GM19043 (cell line): ENCODE measurements around the gene NME7.

ENCODE experiments used
- ATAC-seq: cut with Tn5 transposase; IDR thresholded peaks from one replicate; pipeline ENCODE4 v1.9.1; 2021; ENCODE audit warnings: low read depth; ENCODE audit not compliant: unreplicated experiment

Gene NME7

GRCh38 chr1:169092399-169092798 is 275.2 kb downstream of the NME7 start:
- ATAC-seq = no peak

GRCh38 chr1:169091480-169091941 is 276.1 kb downstream of the NME7 start:
- ATAC-seq = peak; percentile 64

GRCh38 chr1:169090900-169091311 is 276.7 kb downstream of the NME7 start:
- peak; percentile 25 for ATAC-seq

- no peak for ATAC-seq
These were observed 277.2 kb downstream of the NME7 start for GRCh38 chr1:169090308-169090899.

- no peak for ATAC-seq
These were observed 277.8 kb downstream of the NME7 start for GRCh38 chr1:169089776-169090175.

DNA sequence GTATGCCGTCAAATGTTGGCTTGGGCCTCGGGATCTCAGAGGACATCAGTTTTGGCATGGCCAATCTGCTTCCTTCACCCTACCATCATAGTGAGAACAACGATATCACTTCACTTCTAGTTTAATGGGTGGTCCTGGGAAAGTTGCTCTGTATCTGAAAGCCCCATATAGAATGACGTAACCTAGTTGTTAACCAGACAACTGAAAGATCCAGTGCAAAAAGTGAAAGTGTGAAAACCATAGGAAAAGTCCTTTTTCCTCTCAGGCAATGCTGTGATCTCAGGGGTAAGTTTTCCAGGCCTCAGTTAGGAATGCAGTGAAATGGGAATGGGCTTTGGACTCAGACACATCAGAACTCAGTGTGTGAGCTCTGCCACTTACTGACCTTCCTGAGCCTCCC is 279.7 kb downstream of the NME7 start:
- ATAC-seq = no peak

GRCh38 chr1:169086603-169087455 is 280.8 kb downstream of the NME7 start:
- ATAC-seq = no peak

GRCh38 chr1:169085911-169086310 is 281.7 kb downstream of the NME7 start:
- ATAC-seq = no peak
